Stimulated activated naive CD8-positive, alpha-beta T cell treated with anti-CD3 and anti-CD28 coated beads, Interleukin-15, Interleukin-2, amounts not matched to agents 100 U/mL and 50 U/mL, for 24 hours (primary cell): ENCODE results near the gene TENT5C.

Experiments
- ATAC-seq: fragments of 150-1000 bp; cut with Tn5 transposase; one replicate; pipeline ENCODE4 v1.10.0; 2021
- DNase-seq: peaks from one replicate; pipeline ENCODE4 v3.0.0; 2021

Gene TENT5C

DNA sequence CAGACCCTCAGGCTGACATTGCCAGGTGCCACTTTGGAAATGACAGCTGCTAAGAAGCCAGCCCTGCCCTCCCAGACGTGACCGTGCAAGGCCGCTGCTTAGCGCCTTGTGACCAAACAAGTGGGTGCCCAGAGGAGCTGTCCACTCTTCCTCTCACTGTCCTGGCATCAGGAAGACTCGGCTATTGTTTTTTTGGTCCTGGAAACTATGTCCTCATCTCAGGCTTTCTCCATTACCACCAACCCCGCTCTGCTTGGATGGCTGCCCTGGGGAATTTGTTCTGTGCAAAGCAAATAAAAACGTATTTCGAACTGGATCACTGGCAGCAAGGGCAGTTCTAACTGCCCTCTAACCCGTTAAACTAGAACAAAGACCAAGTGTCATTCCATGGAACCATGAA, 13.7 kb upstream of the TENT5C start:
- DNase-seq (no peak), ATAC-seq (no peak)

- DNase-seq, result no peak
- ATAC-seq, result no peak
These were observed 11.4 kb upstream of the TENT5C start for GRCh38 chr1:117594261-117594990.

DNA sequence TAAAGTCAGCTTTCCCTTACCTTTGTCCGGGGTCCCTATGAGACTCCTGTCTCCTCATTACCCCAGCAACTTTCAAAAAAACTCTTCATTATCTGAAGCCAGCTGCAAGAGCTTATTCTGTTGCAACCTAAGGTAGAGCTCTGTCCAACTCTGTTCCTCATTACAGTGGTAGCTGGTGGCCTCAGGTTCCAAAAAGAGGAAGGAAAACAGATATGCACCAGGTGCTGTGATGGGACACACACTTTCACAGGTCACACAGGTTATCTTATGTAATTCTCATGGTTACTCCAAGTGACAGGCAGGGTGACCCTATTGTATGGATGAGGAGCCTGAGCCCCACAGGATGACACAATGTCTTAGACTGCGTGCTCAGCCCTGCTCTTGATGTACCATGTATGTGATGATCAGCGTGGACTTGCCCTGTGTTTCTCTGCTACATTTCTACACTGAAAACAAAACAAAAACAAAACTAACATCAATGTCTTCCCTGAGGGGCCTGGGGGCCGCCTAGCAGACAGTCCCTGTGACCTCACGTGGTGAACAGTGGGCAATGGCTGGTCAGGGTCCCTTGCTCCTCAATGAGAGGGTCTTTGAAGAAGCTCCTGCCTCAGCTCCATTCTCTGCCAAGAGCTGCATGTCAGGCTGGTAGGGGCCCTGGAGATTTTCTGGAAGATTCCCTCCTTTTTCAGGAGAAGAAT, 9.7 kb upstream of the TENT5C start:
- peak; percentile 25 for ATAC-seq
- no peak for DNase-seq

- ATAC-seq (no peak), DNase-seq (no peak)
These were observed 7.4 kb upstream of the TENT5C start for GRCh38 chr1:117598489-117598888.

DNA sequence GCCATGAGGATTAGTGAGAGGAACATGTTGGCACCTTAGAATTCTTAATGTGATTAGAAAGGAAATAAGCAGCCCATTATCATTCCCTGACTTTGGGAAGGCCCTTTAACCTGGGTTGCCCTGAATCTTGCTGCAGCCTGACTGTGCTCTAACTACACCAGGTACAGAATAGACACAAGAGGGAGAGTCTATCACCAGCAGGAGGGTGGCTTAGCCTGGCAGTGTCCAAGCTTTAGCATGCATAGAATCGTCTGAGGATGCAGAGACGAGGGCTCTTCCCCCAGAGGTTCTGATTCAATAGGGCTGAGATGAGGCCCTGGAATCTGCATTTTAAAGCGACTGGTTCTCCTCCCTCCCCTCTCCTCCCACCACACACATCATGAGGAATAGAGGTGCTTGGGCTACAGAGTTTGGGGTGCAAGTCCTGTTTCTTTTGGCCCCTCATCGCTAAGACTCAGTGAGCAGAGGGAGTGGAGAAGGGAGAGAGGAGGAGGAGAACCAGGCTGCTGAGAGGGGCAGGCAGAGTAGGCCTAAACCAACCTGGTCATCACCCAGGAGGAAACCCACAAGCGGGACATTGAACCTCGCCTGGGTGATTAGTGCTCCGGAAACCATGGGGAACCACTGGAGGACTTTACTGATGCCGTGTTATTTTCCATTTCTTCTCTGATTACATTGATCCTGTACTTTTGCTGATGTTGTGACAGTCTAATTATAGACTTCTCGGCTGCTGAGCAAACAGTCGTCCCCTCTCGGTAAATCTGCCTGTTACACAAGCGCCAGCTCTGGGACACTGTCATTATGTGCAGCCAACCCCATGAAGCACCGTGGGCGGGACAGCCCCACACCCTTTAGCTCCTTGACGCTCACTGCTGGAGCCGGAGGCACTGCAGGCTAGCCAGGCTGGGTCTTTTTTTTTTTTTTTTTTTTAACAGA, 6.3 kb upstream of the TENT5C start:
- no peak for ATAC-seq
- no peak for DNase-seq

DNA sequence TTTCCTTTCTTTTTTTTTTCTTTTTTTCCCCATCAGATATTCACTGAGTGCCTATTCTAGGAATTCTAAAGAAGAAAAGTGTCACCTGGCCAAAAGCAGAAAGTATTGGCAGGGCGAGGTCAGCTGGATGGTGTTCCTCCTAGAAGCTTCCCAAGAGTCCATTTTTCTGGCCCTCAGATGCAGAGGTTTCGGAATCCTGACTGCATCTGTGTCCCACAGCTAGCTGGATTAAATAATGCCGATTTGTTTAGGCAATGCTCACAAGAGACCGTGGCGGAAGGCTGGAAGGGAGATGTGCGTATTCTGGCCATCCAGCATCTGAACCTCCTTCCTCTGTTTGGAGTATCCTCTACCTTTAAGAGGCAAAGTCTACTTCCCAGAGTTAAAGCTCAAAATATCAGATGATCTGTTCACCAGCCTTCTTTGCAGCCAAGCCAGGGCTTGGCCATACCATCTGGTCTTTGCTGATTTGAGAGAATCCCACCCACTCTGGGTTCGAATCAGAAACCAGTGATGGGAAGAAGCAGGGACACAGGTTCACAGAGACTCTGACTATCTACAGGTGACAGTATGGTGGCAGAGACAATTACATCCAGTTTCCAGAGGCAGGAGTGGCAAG, 5.4 kb upstream of the TENT5C start:
- ATAC-seq (no peak), DNase-seq (no peak)

GRCh38 chr1:117600966-117601365, 4.9 kb upstream of the TENT5C start:
- ATAC-seq (no peak), DNase-seq (no peak)

DNA sequence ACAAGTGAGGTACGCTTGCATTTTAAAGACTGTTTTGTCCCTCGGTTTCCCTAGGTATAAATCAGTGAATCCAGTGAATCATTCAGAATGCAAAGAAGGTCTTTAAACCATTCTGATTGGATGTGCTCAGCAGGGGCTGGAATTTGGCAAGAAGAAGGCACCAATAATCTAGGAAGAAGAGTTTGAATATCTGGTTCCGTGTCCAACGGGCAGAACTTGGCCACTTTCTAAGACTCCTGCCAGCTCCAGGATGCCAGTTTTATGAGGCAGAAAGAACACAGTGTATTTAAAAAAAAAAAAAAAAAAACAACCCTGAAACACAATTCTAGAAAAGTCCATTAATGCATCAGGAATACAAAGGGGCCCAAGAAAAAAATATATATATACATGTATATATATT, 3.0 kb upstream of the TENT5C start:
- no peak for DNase-seq
- no peak for ATAC-seq

GRCh38 chr1:117605164-117605773, 579 bp upstream of the TENT5C start:
- peak; percentile 16 for ATAC-seq

GRCh38 chr1:117606649-117607430, 992 bp downstream of the TENT5C start:
- no peak for ATAC-seq
- DNase-seq, result peak; percentile 62

More at GRCh38 chr1:117605164-117605773, 579 bp upstream of the TENT5C start:
- no peak for DNase-seq

DNA sequence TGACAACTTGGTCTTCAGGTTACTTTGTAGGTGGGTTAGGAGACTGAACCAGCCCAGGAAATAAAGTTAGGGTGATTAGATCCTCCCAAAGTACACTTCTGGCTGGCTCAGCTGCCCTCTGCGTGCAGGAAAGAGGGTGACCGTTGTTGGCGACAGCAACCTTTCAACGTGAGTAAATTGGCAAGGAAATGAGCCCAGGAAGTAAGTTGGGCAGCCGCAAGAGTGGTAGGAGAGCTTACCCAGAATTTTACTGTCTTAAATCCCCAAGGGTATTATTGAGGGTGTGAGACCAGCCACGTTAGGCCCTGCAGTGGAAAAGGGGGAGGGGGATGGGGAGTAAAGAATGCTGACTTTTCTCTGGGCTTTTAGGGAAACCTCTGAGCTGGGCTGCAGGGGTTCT, 1.6 kb downstream of the TENT5C start:
- DNase-seq, result peak; percentile 39
- ATAC-seq, result peak; percentile 10

- no peak for DNase-seq
- ATAC-seq, result no peak
These were observed 2.3 kb downstream of the TENT5C start for GRCh38 chr1:117608115-117608615.

DNA sequence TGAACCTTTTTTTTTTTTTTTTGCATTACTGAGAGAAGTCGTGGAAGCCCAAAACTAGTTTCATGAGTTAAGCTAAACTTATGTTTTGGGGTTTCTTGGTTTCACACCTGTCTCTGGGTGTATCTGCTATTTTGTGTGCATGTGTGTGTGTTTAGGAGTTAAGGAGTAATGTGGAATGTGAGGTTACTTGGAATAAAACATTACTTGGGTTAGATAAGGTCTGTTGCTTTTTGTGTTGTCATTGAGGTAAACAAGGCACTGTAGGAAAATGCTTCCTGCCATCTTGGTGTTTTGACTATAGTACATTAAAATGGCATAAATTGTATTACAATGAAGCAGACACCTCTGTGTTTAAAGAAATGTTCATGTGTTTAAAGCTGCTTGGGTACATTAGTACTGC, 2.9 kb downstream of the TENT5C start:
- DNase-seq, result no peak
- no peak for ATAC-seq

DNA sequence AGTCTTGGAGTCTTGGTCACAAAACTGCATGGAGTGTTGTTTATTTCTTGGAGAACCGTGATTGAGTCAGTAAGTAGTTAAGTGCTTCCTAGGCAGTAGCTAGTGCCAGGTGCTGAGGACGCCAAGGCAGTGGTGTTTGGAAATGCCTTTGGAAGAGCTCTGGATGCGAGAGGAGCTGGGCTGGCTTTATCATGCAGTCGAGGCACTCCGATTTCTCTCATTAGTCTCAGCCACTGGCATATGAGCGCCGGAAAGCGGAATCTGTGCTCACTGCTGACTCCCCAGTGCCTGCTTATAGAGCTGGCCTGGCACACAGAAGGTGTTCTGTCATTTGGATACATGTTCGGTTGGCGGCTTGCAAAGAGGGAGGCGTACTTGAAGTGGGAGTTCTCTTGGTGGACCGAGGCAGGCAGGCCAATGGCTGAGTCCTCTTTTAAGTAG, 3.6 kb downstream of the TENT5C start:
- DNase-seq (no peak), ATAC-seq (no peak)

DNA sequence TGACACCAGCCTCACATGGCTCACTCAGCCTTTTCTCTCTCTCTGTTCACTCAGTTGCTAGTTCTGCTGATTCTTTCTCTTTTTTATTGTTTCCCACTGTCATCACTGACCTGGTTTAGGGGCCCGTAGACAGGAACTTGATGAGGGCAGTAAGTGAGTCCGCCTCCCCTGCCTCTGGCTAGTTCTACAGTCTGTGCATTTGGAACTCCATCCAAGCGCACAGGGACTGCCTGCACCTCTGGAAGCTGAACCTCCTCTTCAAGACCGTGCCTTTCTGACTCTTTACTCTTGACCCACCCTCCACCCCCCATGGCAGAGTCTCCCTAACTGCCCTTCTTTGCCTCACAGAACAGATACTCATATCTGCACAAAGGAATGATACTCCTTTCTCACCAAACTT, 4.2 kb downstream of the TENT5C start:
- DNase-seq, result no peak

DNA sequence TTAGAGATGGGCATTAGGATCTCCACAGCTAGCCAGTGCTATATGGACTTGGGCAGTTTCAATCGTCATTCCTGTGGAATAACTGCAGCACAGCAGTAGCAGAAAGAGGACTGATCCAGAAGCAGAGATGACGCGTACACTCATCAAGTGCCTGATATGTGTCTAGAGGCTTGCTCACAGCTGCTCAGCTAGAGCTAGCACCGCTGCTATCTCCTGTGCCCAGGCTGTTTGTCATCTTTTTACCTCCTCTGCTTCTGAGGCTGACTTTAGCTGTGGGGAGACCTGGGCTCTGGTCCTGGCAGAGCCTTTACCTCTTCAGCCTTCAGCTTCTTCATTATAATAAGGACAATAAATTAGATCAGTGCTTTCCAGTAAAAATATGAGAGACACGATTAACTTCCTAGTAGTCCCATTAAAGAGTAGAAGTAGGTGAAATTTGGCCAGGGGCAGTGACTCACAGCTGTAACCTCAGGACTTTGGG, 5.3 kb downstream of the TENT5C start:
- no peak for DNase-seq
- no peak for ATAC-seq

More for the DNA sequence above, 4.2 kb downstream of the TENT5C start:
- no peak for ATAC-seq

DNA sequence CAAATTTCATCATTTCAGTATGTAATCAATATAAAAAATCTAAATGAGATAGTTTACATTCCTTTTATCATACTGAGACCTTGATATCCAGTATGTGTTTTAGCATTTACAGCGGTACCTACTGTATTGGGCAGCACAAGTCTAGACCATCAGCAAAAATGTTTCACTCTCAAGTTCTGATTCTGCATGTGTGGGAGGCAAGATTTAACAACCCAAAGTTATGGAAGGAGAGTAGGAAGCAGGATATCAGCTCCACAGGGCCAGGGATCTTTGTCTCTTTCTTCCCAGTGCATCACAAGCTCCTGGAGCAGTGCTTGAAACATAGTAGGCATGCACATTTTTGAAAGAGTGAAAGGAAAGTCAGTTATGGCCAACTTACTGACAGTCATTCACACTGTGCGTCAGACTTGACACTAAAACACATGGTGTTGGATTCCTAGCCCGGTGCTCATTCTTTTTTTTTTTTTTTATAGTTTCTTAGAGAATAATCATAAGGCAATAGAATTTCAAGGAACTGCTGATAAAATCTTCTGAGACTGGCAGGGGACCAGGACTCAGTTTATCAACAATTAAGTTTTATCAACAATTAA, 6.1 kb downstream of the TENT5C start:
- no peak for DNase-seq
- ATAC-seq, result no peak

DNA sequence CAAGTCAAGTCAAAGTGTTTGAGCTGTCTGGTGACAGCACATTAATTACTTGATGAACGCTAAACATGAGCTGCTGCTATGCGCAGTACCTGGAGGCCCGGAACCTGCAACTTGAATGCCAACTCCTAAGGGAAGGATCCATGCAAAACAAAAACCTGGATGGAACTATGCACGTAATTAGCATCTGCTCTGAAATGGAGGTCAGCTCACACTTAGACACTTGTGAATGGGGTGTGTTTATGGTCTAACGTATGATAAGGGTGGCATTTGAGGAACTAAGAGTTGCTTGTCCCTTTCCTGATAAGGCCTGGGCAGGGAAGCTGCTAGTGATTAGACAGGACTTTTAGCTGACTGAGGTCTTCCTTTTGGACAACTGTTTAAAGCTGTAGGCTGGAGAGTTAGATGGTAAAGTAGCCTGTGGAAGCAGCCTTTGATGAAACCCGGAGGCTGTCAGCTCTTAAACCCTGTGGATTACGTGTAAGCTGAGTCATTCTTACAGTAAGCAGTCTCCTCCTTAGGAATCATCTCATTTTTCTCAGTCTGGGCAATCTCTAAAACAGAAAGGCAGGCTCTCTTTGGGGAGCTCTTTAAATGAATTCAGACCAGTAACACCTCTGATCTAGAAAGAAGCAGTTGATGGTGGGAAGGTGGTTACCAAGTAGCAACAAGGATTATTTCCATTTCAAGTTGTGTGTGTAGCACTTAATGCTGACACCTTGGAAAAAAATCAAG, 6.8 kb downstream of the TENT5C start:
- DNase-seq (no peak), ATAC-seq (no peak)

GRCh38 chr1:117613249-117613968, 7.6 kb downstream of the TENT5C start:
- DNase-seq (no peak), ATAC-seq (no peak)
